PC-3 (cell line): ENCODE data around the gene OR4A16. TPM values are rescaled to one million over a fixed set of nuclear protein-coding genes. Genes with fewer than 3 reads are reported as not detected.

Experiments used
- total RNA-seq: library from RNA; depleted of rRNA; stranded (reverse); fragments of >200 nt; gene quantifications from 2 replicates; pipeline ENCODE4 v1.2.3, GENCODE V29; 2014; rRNA removed

Gene OR4A16
- total RNA-seq, 1 experiment from 2014 or later: not detected

Other genes with a start within 250 kb of the OR4A16 start
- gene TRIM48, start 81.0 kb upstream of the OR4A16 start, total RNA-seq: not detected in 2 replicates
- not detected in 2 replicates for gene OR4A15, start 24.8 kb downstream of the OR4A16 start, total RNA-seq
- gene OR4C15, start 211.3 kb downstream of the OR4A16 start, total RNA-seq: not detected in 2 replicates
- gene OR4C16, start 228.9 kb downstream of the OR4A16 start, total RNA-seq: not detected in 2 replicates